Measurements from ENCODE around the gene RANBP3. TPM values are rescaled to one million over a fixed set of nuclear protein-coding genes. Genes with fewer than 3 reads are reported as not detected.

Gene RANBP3
- total and polyA plus RNA-seq, 2 experiments from 2014 or later = 40.2 to 98.3 TPM

- no peak overlapping the region for H3K27ac Mint-ChIP-seq
- no peaks in the 10 kb centered on the region for H3K9me3 Mint-ChIP-seq
- no peaks in the 10 kb centered on the region; the same call in 1 of the 2 replicates for H4K20me1 ChIP-seq (replicated peaks; ENCODE audit: insufficient read depth)
- no peak overlapping the region for H3K4me2 ChIP-seq
- TF ChIP-seq ZNF331 (CRISPR knock-in tag; IDR thresholded peaks at IDR 0.05; ENCODE audit: low read depth) (no peak), ZNF462 (CRISPR knock-in tag; IDR thresholded peaks at IDR 0.05) (no peak), EZH2 (IDR thresholded peaks at IDR 0.05; ENCODE audit: low read depth, unreplicated experiment) (no peak)
- H3K4me3 ChIP-seq = no peak overlapping the region
- no peak overlapping the region for H3K27ac ChIP-seq (ENCODE audit: low read depth)
- ATAC-seq (no peak), DNase-seq (ENCODE audit: low spot score) (no peak)
- H3F3A ChIP-seq (replicated peaks; ENCODE audit: low read depth) = no peaks in the 10 kb centered on the region
- H3K4me1 ChIP-seq (ENCODE audit: insufficient read depth) = no peaks in the 10 kb centered on the region
- H3K4me3 Mint-ChIP-seq = no peak overlapping the region
- H3K9me2 ChIP-seq (ENCODE audit: insufficient read depth) = no peaks in the 10 kb centered on the region
- H3K4me1 Mint-ChIP-seq = no peaks in the 10 kb centered on the region
- no peaks in the 10 kb centered on the region for H3K36me3 ChIP-seq (ENCODE audit: insufficient read depth)
- no peaks in the 10 kb centered on the region for H3K79me2 ChIP-seq (replicated peaks; ENCODE audit: insufficient read depth)
- peaks cover 4% of the 10 kb centered on the region for H3K27me3 Mint-ChIP-seq (ENCODE audit: insufficient read depth, low read depth, poor library complexity)
- H3K27me3 ChIP-seq (ENCODE audit: insufficient read depth) = no peaks in the 10 kb centered on the region
- no peak overlapping the region for H2AFZ ChIP-seq
- peaks cover 23% of the 10 kb centered on the region for H3K36me3 Mint-ChIP-seq (ENCODE audit: low read depth)
These were observed 61.7 kb downstream of the RANBP3 start for GRCh38 chr19:5916181-5916708.

GRCh38 chr19:5915782-5916165, 62.2 kb downstream of the RANBP3 start:
- no peak overlapping the region for H3K4me2 ChIP-seq
- H2AFZ ChIP-seq = no peak overlapping the region
- Mint-ChIP-seq H3K4me3 (no peak overlapping the region), H3K9me3 (no peaks in the 10 kb centered on the region), H3K27me3 (ENCODE audit: insufficient read depth, low read depth, poor library complexity) (peaks cover 4% of the 10 kb centered on the region), H3K36me3 (ENCODE audit: low read depth) (peaks cover 23% of the 10 kb centered on the region), H3K4me1 (no peaks in the 10 kb centered on the region), H3K27ac (no peak overlapping the region)
- TF ChIP-seq NANOG (IDR thresholded peaks at IDR 0.05; ENCODE audit: borderline replicate concordance) (no peak), STAT1 (IDR thresholded peaks at IDR 0.05; ENCODE audit: unreplicated experiment) (no peak)
- H3K27me3 ChIP-seq (ENCODE audit: insufficient read depth) = no peaks in the 10 kb centered on the region
- H3K36me3 ChIP-seq (ENCODE audit: insufficient read depth) = no peaks in the 10 kb centered on the region
- H3K27ac ChIP-seq (ENCODE audit: low read depth) = no peak overlapping the region
- DNase-seq (ENCODE audit: low spot score) (no peak), ATAC-seq (no peak)
- no peaks in the 10 kb centered on the region for H3K9me2 ChIP-seq (ENCODE audit: insufficient read depth)
- no peaks in the 10 kb centered on the region for H3K79me2 ChIP-seq (replicated peaks; ENCODE audit: insufficient read depth)
- H4K20me1 ChIP-seq (replicated peaks; ENCODE audit: insufficient read depth) = no peaks in the 10 kb centered on the region; the same call in 1 of the 2 replicates
- no peak overlapping the region for H3K4me3 ChIP-seq
- no peaks in the 10 kb centered on the region for H3K4me1 ChIP-seq (ENCODE audit: insufficient read depth)
- no peaks in the 10 kb centered on the region for H3F3A ChIP-seq (replicated peaks; ENCODE audit: low read depth)
